Activated CD4-positive, alpha-beta T cell treated with anti-CD3 and anti-CD28 coated beads for 36 hours (primary cell): Measurements from ENCODE around the gene ARHGDIA. TPM values are rescaled to one million over a fixed set of nuclear protein-coding genes. Genes with fewer than 3 reads are reported as not detected.

ENCODE experiments used
- ATAC-seq: fragments of 200-7000 bp; cut with Tn5 transposase; one replicate; pipeline ENCODE4 v1.10.0; 2021; ENCODE audit warnings: mild to moderate bottlenecking, moderate library complexity
- CTCF ChIA-PET: fragments of 350-600 bp; sonication (Branson Sonifier 250); formaldehyde crosslinking; loops from one replicate; lab custom pipeline; 2021; ENCODE audit warnings: antibody characterized with exemption; lab: Charles Lee
- POLR2A ChIA-PET: fragments of 350-600 bp; sonication (Branson Sonifier 250); formaldehyde crosslinking; loops from one replicate; lab custom pipeline; 2021; ENCODE audit warnings: antibody characterized with exemption, inconsistent platforms; lab: Charles Lee
- DNase-seq: peaks from one replicate; pipeline ENCODE4 v3.0.0-alpha.2; 2020
- H3K27ac Mint-ChIP-seq: one replicate; pipeline ENCODE4 v1.8.0; 2021; ENCODE audit warnings: mixed read lengths
- H3K27me3 Mint-ChIP-seq: one replicate; pipeline ENCODE4 v1.8.0; 2021; ENCODE audit warnings: mixed read lengths
- H3K36me3 Mint-ChIP-seq: one replicate; pipeline ENCODE4 v1.8.0; 2021; ENCODE audit warnings: low read depth, mixed read lengths
- H3K4me1 Mint-ChIP-seq: one replicate; pipeline ENCODE4 v1.8.0; 2021; ENCODE audit warnings: mixed read lengths
- H3K4me3 Mint-ChIP-seq: one replicate; pipeline ENCODE4 v1.8.0; 2021; ENCODE audit warnings: mild to moderate bottlenecking, moderate library complexity, mixed read lengths
- H3K9me3 Mint-ChIP-seq: one replicate; pipeline ENCODE4 v1.8.0; 2021; ENCODE audit warnings: low read depth, mixed read lengths
- intact Hi-C, 2 experiments: fragments of 100-400 bp; cut with DNase I in 1 of 2; cut with micrococcal nuclease in 1 of 2; formaldehyde crosslinking; loops; one replicate each; pipeline versions ENCODE4 v1.14.2 to v1.15.1; 2022 to 2024; cut with DNase I, micrococcal nuclease
- total RNA-seq, 2 experiments: library from RNA; stranded (reverse); gene quantifications; one replicate each; pipeline ENCODE4 v1.2.3, GENCODE V29; 2021

ARHGDIA gene
- total RNA-seq, 2 experiments from 2014 or later, result 513 to 661 TPM

DNA sequence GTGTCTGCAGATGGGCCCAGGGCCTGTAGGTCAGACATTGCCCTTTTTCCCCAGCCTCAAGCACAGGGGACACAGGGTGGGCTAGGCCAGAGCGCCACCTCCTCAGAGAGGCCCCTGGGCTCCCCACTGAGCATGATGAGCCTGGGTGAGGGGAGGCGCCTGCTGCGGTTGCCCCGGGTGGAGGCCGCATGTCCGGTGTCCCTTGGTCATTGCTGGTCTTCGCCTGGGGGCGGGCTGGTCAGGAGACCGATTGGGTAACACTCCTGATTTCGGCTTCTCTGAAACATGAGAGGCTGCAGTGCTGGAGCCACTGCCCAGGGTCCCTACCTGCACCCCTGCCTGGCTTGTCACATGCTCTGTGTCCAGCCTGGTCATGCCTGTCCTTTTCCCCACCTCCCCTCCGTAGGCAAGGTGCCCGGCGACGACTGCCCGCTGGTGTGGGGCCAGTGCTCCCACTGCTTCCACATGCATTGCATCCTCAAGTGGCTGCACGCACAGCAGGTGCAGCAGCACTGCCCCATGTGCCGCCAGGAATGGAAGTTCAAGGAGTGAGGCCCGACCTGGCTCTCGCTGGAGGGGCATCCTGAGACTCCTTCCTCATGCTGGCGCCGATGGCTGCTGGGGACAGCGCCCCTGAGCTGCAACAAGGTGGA lies 28.5 kb upstream of the ARHGDIA start:
- Mint-ChIP-seq H3K4me1 (peaks cover 5% of the 10 kb centered on the region), H3K27me3 (peaks cover 5% of the 10 kb centered on the region)
- POLR2A ChIA-PET, result no interaction called here

DNA sequence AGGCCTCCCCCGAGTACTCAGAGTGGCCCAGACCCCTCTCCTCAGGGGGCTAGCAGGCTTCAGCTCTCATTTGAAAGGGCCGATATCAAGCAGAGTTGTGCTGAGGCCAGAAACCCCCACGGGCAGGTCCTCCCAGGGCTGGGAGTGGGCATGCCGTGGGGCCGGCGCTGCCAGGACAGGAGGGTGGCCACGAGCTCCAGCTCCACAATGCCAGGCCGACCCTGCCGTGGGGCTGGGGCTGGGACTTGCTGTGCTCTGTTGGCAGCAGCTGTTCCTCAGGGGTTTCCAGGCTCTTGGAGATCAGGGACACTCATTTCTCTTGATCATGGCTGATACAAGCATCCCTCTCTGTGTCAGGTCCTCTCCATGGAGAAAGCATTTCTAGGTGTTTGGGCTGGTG lies 27.7 kb upstream of the ARHGDIA start:
- POLR2A ChIA-PET, result no interaction called here
- intact Hi-C loops, result no loop called here

More for the DNA sequence above, 28.5 kb upstream of the ARHGDIA start:
- CTCF ChIA-PET, result interaction anchor here (0.6 kb wide), 1 partner anchor 13 kb away, joined by 3 read pairs; no protein-coding TSS in a partner anchor
- DNase-seq (no peak), ATAC-seq (no peak)
- Mint-ChIP-seq H3K4me3 (no peak overlapping the region), H3K36me3 (peaks cover 43% of the 10 kb centered on the region), H3K9me3 (no peaks in the 10 kb centered on the region), H3K27ac (no peak overlapping the region)
- intact Hi-C loops, result no loop called here

DNA sequence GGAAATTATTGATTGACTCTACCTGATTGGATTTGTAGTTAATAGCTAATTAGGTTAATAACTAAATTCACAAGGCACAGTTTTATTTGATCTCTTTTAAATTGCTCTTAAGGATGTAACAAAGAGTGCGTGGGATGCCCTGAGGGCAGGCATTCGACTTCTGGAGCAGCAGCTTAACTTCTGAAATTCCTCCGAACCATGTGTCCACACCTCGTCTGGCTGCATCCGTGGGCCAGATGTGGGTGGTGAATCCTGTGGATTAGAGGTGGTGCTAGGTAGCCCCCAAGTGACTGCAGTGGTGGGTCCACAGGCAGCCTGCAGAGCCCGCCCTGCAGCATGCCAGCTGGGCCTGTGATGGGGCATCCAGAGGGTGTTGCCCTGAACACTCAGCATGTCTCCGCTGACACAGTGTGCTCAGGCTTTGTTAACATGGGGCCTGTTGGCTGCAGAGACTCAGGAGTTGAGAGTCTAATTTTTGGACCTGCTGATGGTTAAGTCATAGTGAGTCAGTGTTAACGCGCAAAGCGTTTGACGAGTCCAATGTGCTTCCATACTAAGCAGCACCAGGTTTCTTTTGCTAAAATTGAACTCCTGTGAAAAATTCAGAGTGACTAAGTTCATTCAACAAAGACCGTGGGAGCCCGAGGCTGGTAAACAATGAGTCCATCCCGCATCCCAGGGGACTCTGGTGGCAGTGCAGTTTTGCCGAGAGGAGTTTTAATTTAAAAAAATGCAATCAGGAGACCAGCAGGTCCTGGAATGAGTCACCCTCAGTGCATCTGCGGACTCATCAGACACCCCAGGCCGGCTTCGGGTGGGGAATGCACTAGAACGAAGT lies 27.1 kb upstream of the ARHGDIA start:
- POLR2A ChIA-PET, result no interaction called here
- ATAC-seq, result no peak
- no peak for DNase-seq
- Mint-ChIP-seq H3K4me3 (no peak overlapping the region), H3K9me3 (no peaks in the 10 kb centered on the region), H3K36me3 (peaks cover 50% of the 10 kb centered on the region), H3K27me3 (peaks cover 5% of the 10 kb centered on the region), H3K4me1 (peaks cover 8% of the 10 kb centered on the region), H3K27ac (no peak overlapping the region)
- CTCF ChIA-PET, result no interaction called here
- intact Hi-C loops, result no loop called here

More for the DNA sequence above, 27.7 kb upstream of the ARHGDIA start:
- Mint-ChIP-seq H3K27me3 (peaks cover 5% of the 10 kb centered on the region), H3K9me3 (no peaks in the 10 kb centered on the region), H3K4me3 (no peak overlapping the region), H3K36me3 (peaks cover 47% of the 10 kb centered on the region), H3K4me1 (peaks cover 5% of the 10 kb centered on the region), H3K27ac (no peak overlapping the region)
- CTCF ChIA-PET, result no interaction called here
- DNase-seq (no peak), ATAC-seq (no peak)

DNA sequence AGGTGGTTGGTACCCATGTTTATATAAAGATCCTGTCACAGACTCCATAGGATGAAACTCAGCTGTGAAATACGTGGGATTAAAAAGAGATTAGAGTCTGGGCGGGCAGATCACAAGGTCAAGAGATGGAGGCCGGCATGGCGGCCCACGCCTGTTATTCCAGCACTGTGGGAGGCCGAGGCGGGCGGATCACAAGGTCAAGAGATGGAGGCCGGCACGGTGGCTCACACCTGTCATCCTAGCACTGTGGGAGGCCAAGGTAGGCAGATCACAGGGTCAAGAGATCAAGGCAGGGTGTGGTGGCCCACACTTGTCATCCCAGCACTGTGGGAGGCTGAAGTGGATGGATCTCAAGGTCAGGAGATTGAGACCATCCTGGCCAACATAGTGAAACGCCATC lies 24.3 kb upstream of the ARHGDIA start:
- DNase-seq (no peak), ATAC-seq (no peak)
- Mint-ChIP-seq H3K27ac (no peak overlapping the region), H3K4me1 (peaks cover 10% of the 10 kb centered on the region), H3K4me3 (no peak overlapping the region), H3K27me3 (no peaks in the 10 kb centered on the region), H3K9me3 (no peaks in the 10 kb centered on the region), H3K36me3 (peaks cover 54% of the 10 kb centered on the region)
- CTCF ChIA-PET, result no interaction called here
- intact Hi-C loops, result no loop called here
- POLR2A ChIA-PET, result no interaction called here

DNA sequence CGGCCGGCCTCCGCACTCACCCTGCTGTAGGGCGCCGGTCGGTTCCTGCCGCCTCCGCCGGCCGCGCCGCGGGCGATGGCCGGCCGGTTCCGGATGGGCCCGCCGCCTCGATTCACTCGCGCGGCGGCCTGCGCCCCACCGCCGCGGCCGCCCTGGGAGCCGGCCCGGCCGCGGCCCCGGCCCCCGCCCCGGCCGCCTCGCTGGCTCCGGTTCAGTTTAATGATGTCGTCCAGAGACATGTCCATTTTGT lies 20.1 kb upstream of the ARHGDIA start:
- Mint-ChIP-seq H3K9me3 (no peaks in the 10 kb centered on the region), H3K4me3 (peak overlapping the region; percentile 93), H3K27me3 (no peaks in the 10 kb centered on the region), H3K27ac (peak overlapping the region; percentile 99), H3K36me3 (peaks cover 58% of the 10 kb centered on the region), H3K4me1 (peaks cover 32% of the 10 kb centered on the region)
- ATAC-seq, result peak; percentile 2
- ChIA-PET POLR2A (interaction anchor here (0.7 kb wide), 1 partner anchor 20 kb away, joined by 3 read pairs; the partner anchor contains the start of gene PCYT2), CTCF (interaction anchor here (0.7 kb wide), 1 partner anchor 21 kb away, joined by 3 read pairs; no protein-coding TSS in a partner anchor)
- DNase-seq, result no peak
- intact Hi-C loops, result loop anchor here (1.0 to 5.0 kb wide), 16 partner anchors 20 to 567 kb away; partner anchors contain the start of genes ARHGDIA (in 2 of the 2), P4HB (in 2 of the 2), ASPSCR1 (in 1 of the 2) and CCDC137 (in 1 of the 2)

DNA sequence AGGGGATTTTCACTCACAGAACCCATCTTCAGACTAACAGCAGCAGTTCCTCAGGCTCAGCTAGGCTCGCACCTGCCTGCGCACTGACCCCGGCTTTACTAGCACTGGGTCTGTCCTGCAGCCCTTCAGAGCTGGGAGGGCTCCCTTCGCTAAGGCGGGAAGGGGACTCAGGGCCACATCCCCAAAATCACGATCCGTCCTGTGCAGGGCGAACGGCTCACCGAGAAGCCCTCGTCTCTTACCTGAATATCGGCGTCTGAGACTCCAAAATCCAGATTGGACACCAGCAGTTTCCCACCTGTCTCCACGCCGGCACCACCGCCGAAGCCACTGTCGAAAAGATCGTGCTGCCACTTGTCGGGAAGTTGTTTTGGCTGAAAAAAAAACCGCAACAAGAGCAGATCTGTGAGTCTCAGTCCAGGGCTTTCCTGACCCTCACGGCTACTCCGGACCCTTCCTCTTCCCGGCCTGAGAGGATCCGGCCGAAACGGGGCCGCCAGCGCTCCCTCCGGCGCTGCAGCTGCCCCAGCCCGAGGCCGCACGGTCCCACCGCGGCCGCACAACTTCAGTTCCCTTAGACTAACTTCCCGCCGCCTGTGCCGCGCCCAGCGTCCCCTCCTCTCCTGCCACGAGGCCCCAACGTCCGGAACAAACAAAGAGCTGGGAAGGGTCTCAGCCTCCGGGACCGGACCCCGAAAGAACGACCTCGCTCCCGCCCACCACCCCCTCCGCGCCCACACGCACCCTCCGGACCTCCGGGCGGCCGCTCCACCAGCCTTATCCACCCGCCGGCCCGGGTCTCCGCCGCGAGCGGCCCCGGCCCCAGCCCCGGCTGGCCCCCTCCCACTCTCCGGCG lies 19.5 kb upstream of the ARHGDIA start:
- H3K27ac Mint-ChIP-seq, result peak overlapping the region; percentile 93
- ChIA-PET CTCF (no interaction called here), POLR2A (no interaction called here)
- no peak for ATAC-seq
- no peaks in the 10 kb centered on the region for H3K27me3 Mint-ChIP-seq
- intact Hi-C loops, result loop anchor here (1.0 to 5.0 kb wide), 16 partner anchors 19 to 568 kb away; partner anchors contain the start of genes ARHGDIA (in 2 of the 2), P4HB (in 2 of the 2), ASPSCR1 (in 1 of the 2) and CCDC137 (in 1 of the 2)
- peaks cover 59% of the 10 kb centered on the region for H3K36me3 Mint-ChIP-seq
- H3K4me1 Mint-ChIP-seq, result peaks cover 32% of the 10 kb centered on the region
- peak; percentile 51 for DNase-seq
- H3K9me3 Mint-ChIP-seq, result no peaks in the 10 kb centered on the region
- H3K4me3 Mint-ChIP-seq, result peak overlapping the region; percentile 85

DNA sequence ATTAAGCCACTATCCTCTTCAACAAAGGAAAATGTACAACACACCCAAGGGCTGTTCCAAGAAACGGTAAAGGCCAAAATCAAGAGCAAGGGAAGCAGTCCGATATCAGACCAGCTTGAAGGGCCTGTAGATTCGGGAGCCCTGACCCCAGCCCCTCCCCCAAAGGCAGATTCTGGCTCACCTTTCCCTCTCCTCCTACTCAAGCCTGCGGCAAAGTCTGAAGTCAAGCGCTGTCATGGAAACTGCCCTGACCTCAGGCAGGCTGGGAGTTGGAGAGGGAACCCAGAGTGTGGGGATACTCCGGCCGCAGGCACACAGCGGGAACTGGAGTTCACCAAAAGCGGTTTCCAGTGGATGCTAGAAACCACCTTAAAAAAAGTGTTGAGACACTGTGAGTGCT lies 18.5 kb upstream of the ARHGDIA start:
- POLR2A ChIA-PET, result no interaction called here
- peaks cover 61% of the 10 kb centered on the region for H3K36me3 Mint-ChIP-seq

DNA sequence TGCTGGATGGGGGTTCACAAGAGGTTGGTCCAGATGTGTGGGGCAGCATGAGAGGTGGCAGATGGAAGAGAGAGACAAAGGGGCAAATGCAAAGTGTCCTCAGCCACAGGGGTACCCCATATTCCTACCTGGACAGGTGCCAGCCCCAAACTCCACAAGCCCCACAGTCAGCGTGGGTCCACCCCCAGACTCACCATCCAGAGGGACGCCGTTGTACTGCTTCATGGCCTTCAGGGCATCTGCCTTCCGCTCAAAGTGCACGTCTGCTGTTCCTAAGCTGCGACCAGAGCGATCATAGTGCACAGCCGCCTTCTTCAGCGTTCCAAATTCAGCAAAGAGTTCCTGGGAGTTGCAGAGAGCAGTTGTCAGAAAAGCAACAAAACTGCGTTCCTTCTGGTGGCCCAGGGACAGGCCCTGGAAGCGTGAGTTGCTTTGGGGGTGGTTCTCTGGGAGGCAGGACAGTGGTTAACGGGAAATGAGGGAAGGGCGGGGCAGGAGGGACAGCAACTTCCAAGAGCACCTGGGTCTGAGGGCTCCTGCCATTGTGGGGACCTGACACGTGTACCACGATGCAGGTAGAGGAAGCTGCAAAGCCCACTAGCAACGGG lies 18.0 kb upstream of the ARHGDIA start:
- CTCF ChIA-PET, result no interaction called here
- POLR2A ChIA-PET, result no interaction called here
- peaks cover 62% of the 10 kb centered on the region for H3K36me3 Mint-ChIP-seq

More for the DNA sequence above, 18.5 kb upstream of the ARHGDIA start:
- Mint-ChIP-seq H3K27me3 (no peaks in the 10 kb centered on the region), H3K4me3 (peak overlapping the region; percentile 85), H3K9me3 (no peaks in the 10 kb centered on the region), H3K4me1 (peaks cover 32% of the 10 kb centered on the region), H3K27ac (peak overlapping the region; percentile 93)
- CTCF ChIA-PET, result no interaction called here
- DNase-seq, result no peak
- no peak for ATAC-seq
- intact Hi-C loops, result loop anchor here (2.0 to 5.0 kb wide), 2 partner anchors 38 to 187 kb away; partner anchors contain the start of genes MAFG (in 1 of the 2) and MRPL12 (in 1 of the 2)

DNA sequence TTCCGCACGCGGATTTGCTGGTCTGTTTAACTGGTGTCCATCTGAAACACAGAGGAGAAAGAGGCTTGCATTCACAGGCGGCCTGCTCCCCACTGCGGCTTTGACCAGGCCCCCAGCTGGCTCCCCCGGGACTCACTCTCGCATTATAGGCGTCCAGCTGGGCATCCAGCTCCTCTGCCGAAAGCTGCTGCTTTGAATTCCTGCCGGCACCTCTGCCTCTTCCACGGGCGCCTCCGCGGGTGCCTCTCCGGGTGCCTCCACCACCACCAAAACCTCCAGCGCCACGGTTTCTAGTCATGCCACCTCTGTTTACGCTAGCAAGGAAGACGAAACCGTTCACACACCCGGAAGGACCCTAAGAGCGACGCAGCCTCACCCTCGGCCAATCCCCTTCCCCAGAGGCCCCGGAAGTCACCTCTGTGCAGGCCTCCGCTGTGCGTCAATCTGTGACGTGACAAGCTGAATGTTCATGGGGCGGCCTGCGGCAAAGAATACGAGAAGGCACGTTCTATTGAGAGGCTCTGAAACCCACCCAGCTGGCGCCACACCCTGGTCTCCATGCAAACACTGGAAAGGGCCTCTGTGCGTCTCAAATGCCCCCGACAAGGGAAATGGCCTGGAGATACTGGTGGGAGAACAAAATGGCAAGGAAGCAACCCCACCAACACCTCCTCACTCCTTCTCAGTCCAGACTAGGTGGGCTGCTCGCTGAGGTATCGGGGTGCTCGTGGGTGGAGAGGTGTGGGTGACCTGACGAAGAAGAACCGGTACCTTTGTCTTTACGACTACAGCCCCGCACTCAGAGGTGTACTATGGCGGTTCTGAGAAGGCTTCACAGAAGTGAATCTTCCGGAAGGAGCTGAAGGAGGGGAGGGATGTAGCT lies 17.2 kb upstream of the ARHGDIA start:
- ATAC-seq (no peak), DNase-seq (no peak)
- H3K4me3 Mint-ChIP-seq, result peak overlapping the region; percentile 85
- no peaks in the 10 kb centered on the region for H3K9me3 Mint-ChIP-seq
- H3K4me1 Mint-ChIP-seq, result peaks cover 29% of the 10 kb centered on the region
- H3K27me3 Mint-ChIP-seq, result no peaks in the 10 kb centered on the region
- CTCF ChIA-PET, result interaction anchor here (0.5 to 0.9 kb wide), 2 partner anchors 347 to 367 kb away, joined by 3 read pairs; no protein-coding TSS in a partner anchor
- intact Hi-C loops, result no loop called here
- peak overlapping the region; percentile 33 for H3K27ac Mint-ChIP-seq
- POLR2A ChIA-PET, result no interaction called here
- peaks cover 61% of the 10 kb centered on the region for H3K36me3 Mint-ChIP-seq

More for the DNA sequence above, 18.0 kb upstream of the ARHGDIA start:
- Mint-ChIP-seq H3K4me1 (peaks cover 32% of the 10 kb centered on the region), H3K27ac (peak overlapping the region; percentile 70), H3K27me3 (no peaks in the 10 kb centered on the region), H3K4me3 (peak overlapping the region; percentile 85), H3K9me3 (no peaks in the 10 kb centered on the region)
- no peak for ATAC-seq
- intact Hi-C loops, result no loop called here
- DNase-seq, result no peak
